ENCODE measurements around the gene MED27.

DNA sequence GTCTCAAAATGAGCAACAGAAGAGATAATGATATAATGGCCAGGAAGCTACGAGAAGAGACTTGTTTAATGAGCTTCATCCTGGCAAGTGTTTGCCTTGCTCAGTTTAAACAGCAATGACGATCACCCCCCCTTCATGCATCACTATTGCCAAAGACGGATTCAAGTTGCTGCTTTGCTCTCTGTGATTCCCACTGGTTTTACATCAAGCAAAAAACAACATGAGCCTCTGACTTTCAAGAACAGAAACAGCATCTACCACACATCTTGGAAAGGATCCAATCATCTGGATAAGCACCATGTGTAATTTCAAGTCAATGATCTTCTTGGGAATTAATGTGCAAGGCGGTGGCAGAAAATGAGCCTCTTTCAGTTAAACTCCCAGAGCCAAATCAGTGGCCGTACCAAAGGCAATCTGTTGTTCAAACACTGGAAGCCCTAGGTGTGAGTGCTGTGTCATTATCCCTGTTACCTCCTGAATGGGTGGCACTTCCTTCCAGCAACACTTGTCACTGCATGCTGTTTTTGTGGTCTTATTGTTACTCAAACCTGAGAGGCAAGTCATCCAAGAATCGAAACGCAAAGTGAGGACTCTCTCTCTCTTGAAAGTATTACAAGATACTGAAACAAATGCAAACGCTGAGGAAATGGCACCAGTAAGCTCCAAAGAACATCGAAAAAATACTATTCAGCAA, 72.8 kb downstream of the MED27 start:
- TF ChIP-seq EZH2phosphoT487 (IDR thresholded peaks at IDR 0.05; ENCODE audit: insufficient read depth, low read depth): no peak
- no peak for TF ChIP-seq EZH2 (IDR thresholded peaks at IDR 0.05; ENCODE audit: insufficient read depth, poor library complexity, severe bottlenecking)
